SK-N-SH treated with all-trans-retinoic acid at 6 μM for 48 hours (cell line): ENCODE measurements around the gene PDE9A.

Experiments used
- ATAC-seq: fragments of 200-7000 bp; cut with Tn5 transposase; 3 replicates; pipeline ENCODE4 v1.9.1; 2020; ENCODE audit warnings: mild to moderate bottlenecking, moderate library complexity
- ARNTL ChIP-seq: fragments of 450-650 bp; formaldehyde crosslinking; IDR thresholded peaks from 2 replicates; pipeline ENCODE4 v1.5.0; 2020; ENCODE audit warnings: low read depth, mild to moderate bottlenecking, moderate library complexity, borderline replicate concordance
- BACH2 ChIP-seq: fragments of 250-450 bp; sonication (Bioruptor Pico); IDR thresholded peaks from 2 replicates; pipeline ENCODE4 v1.9.0; 2021; ENCODE audit warnings: mild to moderate bottlenecking, borderline replicate concordance
- CSDC2 ChIP-seq: fragments of 250-450 bp; sonication (Bioruptor Pico); IDR thresholded peaks from 2 replicates; pipeline ENCODE4 v1.5.0; 2020; ENCODE audit warnings: mild to moderate bottlenecking, moderate library complexity
- ESRRG ChIP-seq: fragments of 250-450 bp; sonication (Bioruptor Pico); IDR thresholded peaks from 2 replicates; pipeline ENCODE4 v1.6.1; 2021; ENCODE audit warnings: mild to moderate bottlenecking
- GLIS3 ChIP-seq: fragments of 250-450 bp; sonication (Bioruptor Pico); IDR thresholded peaks from 2 replicates; pipeline ENCODE4 v1.5.0; 2020; ENCODE audit warnings: mild to moderate bottlenecking, moderate library complexity
- ISL1 ChIP-seq: fragments of 250-450 bp; sonication (Bioruptor Pico); IDR thresholded peaks from 2 replicates; pipeline ENCODE4 v2.1.2; 2022; ENCODE audit warnings: mild to moderate bottlenecking, moderate library complexity
- OSR1 ChIP-seq: fragments of 250-450 bp; sonication (Bioruptor Pico); IDR thresholded peaks from 2 replicates; pipeline ENCODE4 v1.8.0; 2022; ENCODE audit warnings: moderate library complexity, mild to moderate bottlenecking, inconsistent platforms
- PPARA ChIP-seq: fragments of 250-450 bp; sonication (Bioruptor Pico); IDR thresholded peaks from 2 replicates; pipeline ENCODE4 v1.5.0; 2020; ENCODE audit warnings: mild to moderate bottlenecking, borderline replicate concordance
- RARB ChIP-seq: fragments of 250-450 bp; sonication (Bioruptor Pico); IDR thresholded peaks from 2 replicates; pipeline ENCODE4 v1.8.0; 2021; ENCODE audit warnings: mild to moderate bottlenecking, moderate library complexity
- SNAI2 ChIP-seq: fragments of 250-450 bp; sonication (Bioruptor Pico); IDR thresholded peaks from 2 replicates; pipeline ENCODE4 v1.5.0; 2020; ENCODE audit warnings: mild to moderate bottlenecking, moderate library complexity
- TCF4 ChIP-seq: fragments of 250-450 bp; sonication (Bioruptor Pico); IDR thresholded peaks from 2 replicates; pipeline ENCODE4 v1.8.0; 2021; ENCODE audit warnings: mild to moderate bottlenecking, moderate library complexity, borderline replicate concordance
- TOX ChIP-seq: fragments of 250-450 bp; sonication (Bioruptor Pico); IDR thresholded peaks from 2 replicates; pipeline ENCODE4 v1.8.0; 2021; ENCODE audit warnings: mild to moderate bottlenecking, moderate library complexity, borderline replicate concordance
- ZC3H10 ChIP-seq: fragments of 250-450 bp; sonication (Bioruptor Pico); IDR thresholded peaks from 2 replicates; pipeline ENCODE4 v1.5.1; 2021; ENCODE audit warnings: mild to moderate bottlenecking, moderate library complexity
- ZFP3 ChIP-seq: fragments of 250-450 bp; sonication (Bioruptor Pico); IDR thresholded peaks from 2 replicates; pipeline ENCODE4 v1.5.0; 2020; ENCODE audit warnings: mild to moderate bottlenecking, moderate library complexity
- ZFP30 ChIP-seq: fragments of 450-650 bp; formaldehyde crosslinking; IDR thresholded peaks from 2 replicates; pipeline ENCODE4 v1.5.0; 2022; ENCODE audit warnings: mild to moderate bottlenecking, moderate library complexity
- ZNF565 ChIP-seq: fragments of 450-650 bp; formaldehyde crosslinking; conservative IDR thresholded peaks from 2 replicates; pipeline ENCODE4 v1.5.0; 2020; ENCODE audit warnings: low read depth, mild to moderate bottlenecking, moderate library complexity
- ZNF70 ChIP-seq: fragments of 450-650 bp; formaldehyde crosslinking; IDR thresholded peaks from 2 replicates; pipeline ENCODE4 v1.5.0; 2020; ENCODE audit warnings: mild to moderate bottlenecking, moderate library complexity
- ZNF8 ChIP-seq: fragments of 450-650 bp; formaldehyde crosslinking; IDR thresholded peaks from 2 replicates; pipeline ENCODE4 v1.5.0; 2020; ENCODE audit warnings: mild to moderate bottlenecking, moderate library complexity
- TF ChIP-seq, protein P1 (sequence below): fragments of 250-450 bp; sonication (Bioruptor Pico); IDR thresholded peaks from 2 replicates; pipeline ENCODE4 v1.5.1; 2021; ENCODE audit warnings: mild to moderate bottlenecking, moderate library complexity
- TF ChIP-seq, protein P2 (sequence below): fragments of 250-450 bp; sonication (Bioruptor Pico); IDR thresholded peaks from 2 replicates; pipeline ENCODE4 v1.5.1; 2020; ENCODE audit warnings: low read depth, mild to moderate bottlenecking, moderate library complexity
- TF ChIP-seq, protein P3 (sequence below): fragments of 250-450 bp; sonication (Bioruptor Pico); IDR thresholded peaks from 2 replicates; pipeline ENCODE4 v1.8.0; 2020; ENCODE audit warnings: mild to moderate bottlenecking, moderate library complexity, borderline replicate concordance
- TF ChIP-seq, protein P4 (sequence below): fragments of 250-450 bp; sonication (Bioruptor Pico); IDR thresholded peaks from 2 replicates; pipeline ENCODE4 v1.5.0; 2020; ENCODE audit warnings: mild to moderate bottlenecking, moderate library complexity
- TF ChIP-seq, protein P5 (sequence below): fragments of 250-450 bp; sonication (Bioruptor Pico); IDR thresholded peaks from 2 replicates; pipeline ENCODE4 v1.8.0; 2021; ENCODE audit warnings: low read depth, mild to moderate bottlenecking, moderate library complexity, borderline replicate concordance

The PDE9A gene

DNA sequence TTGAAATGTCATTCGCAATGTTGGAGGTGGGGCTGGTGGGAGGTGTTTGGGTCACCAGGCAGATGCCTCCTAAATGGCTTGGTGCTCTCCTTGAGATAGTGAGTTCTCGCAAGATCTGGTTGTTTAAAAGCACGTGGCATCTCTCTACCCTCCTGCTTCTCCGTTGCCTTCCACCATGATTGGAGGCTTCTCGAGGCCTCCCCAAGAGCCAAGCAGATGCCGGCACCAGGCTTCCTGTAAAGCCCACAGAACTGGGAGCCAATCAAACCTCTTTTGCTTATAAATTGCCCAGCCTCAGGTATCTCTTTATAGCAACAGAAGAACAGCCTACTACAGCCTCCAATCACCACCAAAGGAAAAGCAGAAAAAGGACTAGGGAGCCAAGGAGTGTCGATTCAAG lies 80.5 kb downstream of the PDE9A start:
- TF ChIP-seq ZFP30 (CRISPR knock-in tag) (no peak), RARB (CRISPR knock-in tag) (no peak), ESRRG (CRISPR knock-in tag) (no peak), GLIS3 (no peak), ARNTL (CRISPR knock-in tag) (no peak), ZNF8 (CRISPR knock-in tag) (no peak), OSR1 (no peak), BACH2 (no peak), CSDC2 (CRISPR knock-in tag) (no peak), ZNF565 (no peak)
- TF ChIP-seq, protein P1, sequence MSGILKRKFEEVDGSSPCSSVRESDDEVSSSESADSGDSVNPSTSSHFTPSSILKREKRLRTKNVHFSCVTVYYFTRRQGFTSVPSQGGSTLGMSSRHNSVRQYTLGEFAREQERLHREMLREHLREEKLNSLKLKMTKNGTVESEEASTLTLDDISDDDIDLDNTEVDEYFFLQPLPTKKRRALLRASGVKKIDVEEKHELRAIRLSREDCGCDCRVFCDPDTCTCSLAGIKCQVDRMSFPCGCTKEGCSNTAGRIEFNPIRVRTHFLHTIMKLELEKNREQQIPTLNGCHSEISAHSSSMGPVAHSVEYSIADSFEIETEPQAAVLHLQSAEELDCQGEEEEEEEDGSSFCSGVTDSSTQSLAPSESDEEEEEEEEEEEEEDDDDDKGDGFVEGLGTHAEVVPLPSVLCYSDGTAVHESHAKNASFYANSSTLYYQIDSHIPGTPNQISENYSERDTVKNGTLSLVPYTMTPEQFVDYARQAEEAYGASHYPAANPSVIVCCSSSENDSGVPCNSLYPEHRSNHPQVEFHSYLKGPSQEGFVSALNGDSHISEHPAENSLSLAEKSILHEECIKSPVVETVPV (CRISPR knock-in tag) = no peak
- TF ChIP-seq, protein P2, sequence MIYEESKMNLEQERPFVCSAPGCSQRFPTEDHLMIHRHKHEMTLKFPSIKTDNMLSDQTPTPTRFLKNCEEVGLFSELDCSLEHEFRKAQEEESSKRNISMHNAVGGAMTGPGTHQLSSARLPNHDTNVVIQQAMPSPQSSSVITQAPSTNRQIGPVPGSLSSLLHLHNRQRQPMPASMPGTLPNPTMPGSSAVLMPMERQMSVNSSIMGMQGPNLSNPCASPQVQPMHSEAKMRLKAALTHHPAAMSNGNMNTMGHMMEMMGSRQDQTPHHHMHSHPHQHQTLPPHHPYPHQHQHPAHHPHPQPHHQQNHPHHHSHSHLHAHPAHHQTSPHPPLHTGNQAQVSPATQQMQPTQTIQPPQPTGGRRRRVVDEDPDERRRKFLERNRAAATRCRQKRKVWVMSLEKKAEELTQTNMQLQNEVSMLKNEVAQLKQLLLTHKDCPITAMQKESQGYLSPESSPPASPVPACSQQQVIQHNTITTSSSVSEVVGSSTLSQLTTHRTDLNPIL (CRISPR knock-in tag) = no peak
- TF ChIP-seq, protein P3, sequence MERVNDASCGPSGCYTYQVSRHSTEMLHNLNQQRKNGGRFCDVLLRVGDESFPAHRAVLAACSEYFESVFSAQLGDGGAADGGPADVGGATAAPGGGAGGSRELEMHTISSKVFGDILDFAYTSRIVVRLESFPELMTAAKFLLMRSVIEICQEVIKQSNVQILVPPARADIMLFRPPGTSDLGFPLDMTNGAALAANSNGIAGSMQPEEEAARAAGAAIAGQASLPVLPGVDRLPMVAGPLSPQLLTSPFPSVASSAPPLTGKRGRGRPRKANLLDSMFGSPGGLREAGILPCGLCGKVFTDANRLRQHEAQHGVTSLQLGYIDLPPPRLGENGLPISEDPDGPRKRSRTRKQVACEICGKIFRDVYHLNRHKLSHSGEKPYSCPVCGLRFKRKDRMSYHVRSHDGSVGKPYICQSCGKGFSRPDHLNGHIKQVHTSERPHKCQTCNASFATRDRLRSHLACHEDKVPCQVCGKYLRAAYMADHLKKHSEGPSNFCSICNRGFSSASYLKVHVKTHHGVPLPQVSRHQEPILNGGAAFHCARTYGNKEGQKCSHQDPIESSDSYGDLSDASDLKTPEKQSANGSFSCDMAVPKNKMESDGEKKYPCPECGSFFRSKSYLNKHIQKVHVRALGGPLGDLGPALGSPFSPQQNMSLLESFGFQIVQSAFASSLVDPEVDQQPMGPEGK (CRISPR knock-in tag) = no peak
- TF ChIP-seq, protein P4, sequence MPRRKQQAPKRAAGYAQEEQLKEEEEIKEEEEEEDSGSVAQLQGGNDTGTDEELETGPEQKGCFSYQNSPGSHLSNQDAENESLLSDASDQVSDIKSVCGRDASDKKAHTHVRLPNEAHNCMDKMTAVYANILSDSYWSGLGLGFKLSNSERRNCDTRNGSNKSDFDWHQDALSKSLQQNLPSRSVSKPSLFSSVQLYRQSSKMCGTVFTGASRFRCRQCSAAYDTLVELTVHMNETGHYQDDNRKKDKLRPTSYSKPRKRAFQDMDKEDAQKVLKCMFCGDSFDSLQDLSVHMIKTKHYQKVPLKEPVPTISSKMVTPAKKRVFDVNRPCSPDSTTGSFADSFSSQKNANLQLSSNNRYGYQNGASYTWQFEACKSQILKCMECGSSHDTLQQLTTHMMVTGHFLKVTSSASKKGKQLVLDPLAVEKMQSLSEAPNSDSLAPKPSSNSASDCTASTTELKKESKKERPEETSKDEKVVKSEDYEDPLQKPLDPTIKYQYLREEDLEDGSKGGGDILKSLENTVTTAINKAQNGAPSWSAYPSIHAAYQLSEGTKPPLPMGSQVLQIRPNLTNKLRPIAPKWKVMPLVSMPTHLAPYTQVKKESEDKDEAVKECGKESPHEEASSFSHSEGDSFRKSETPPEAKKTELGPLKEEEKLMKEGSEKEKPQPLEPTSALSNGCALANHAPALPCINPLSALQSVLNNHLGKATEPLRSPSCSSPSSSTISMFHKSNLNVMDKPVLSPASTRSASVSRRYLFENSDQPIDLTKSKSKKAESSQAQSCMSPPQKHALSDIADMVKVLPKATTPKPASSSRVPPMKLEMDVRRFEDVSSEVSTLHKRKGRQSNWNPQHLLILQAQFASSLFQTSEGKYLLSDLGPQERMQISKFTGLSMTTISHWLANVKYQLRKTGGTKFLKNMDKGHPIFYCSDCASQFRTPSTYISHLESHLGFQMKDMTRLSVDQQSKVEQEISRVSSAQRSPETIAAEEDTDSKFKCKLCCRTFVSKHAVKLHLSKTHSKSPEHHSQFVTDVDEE = no peak
- TF ChIP-seq, protein P5, sequence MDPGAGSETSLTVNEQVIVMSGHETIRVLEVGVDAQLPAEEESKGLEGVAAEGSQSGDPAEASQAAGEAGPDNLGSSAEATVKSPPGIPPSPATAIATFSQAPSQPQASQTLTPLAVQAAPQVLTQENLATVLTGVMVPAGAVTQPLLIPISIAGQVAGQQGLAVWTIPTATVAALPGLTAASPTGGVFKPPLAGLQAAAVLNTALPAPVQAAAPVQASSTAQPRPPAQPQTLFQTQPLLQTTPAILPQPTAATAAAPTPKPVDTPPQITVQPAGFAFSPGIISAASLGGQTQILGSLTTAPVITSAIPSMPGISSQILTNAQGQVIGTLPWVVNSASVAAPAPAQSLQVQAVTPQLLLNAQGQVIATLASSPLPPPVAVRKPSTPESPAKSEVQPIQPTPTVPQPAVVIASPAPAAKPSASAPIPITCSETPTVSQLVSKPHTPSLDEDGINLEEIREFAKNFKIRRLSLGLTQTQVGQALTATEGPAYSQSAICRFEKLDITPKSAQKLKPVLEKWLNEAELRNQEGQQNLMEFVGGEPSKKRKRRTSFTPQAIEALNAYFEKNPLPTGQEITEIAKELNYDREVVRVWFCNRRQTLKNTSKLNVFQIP (CRISPR knock-in tag) = no peak
- no peak for ATAC-seq

DNA sequence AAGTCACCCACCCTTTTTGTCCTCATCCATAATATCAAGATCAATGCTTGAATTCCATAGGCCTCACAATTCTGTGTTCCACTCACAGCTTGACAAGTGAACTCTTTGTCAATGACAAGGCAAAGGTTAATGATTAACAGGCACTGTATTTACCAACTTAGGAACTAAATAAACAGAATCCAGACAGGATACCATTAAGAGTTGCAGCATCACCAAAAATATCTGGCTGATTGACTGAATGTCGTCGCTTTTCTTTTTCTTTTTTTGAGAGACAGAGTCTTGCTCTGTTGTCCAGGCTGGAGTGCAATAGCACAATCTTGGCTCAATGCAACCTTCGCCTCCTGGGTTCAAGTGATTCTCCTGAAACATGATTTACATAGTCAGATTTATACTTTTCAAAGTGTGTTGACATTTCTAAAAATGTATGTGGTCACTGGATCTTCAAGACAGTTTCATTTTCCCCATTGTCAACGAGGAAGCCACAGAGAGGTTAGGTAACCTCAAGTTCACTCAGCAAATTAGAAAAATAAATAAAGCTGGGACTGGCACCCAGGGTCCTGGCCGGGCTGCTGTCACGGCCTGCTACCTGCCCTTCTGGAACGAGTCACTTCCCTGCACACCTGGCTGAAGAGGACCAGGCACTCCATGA lies 81.0 kb downstream of the PDE9A start:
- no peak for TF ChIP-seq CSDC2 (CRISPR knock-in tag)
- no peak for TF ChIP-seq TCF4
- no peak for TF ChIP-seq ZFP3 (CRISPR knock-in tag)
- no peak for TF ChIP-seq ESRRG (CRISPR knock-in tag)
- TF ChIP-seq ARNTL (CRISPR knock-in tag) = no peak
- no peak for TF ChIP-seq PPARA (CRISPR knock-in tag)
- TF ChIP-seq OSR1 = no peak
- no peak for TF ChIP-seq GLIS3
- no peak for TF ChIP-seq ZFP30 (CRISPR knock-in tag)
- no peak for ATAC-seq

DNA sequence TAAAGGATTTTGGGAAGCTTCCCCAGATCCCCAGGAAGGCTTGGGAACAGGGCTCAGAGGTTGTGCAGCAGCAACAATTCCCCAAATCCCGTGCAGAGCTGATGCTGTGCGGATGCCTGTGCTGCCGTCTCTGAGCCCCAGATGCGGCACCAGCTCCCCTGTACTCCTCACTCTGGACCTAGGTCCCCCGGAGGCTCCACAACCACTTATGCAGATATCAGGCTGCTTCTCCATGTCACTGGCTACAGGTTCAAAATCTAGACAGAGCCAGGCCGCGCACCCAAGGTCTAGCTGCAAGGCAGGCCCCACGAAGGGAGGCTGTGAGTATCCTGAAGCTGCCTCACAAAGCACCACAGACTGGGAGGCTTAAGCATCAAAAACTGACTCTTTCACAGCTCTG lies 81.6 kb downstream of the PDE9A start:
- ATAC-seq = no peak
- no peak for TF ChIP-seq GLIS3
- no peak for TF ChIP-seq BACH2
- TF ChIP-seq CSDC2 (CRISPR knock-in tag) = no peak
- no peak for TF ChIP-seq TOX (CRISPR knock-in tag)
- TF ChIP-seq RARB (CRISPR knock-in tag) = no peak
- no peak for TF ChIP-seq ESRRG (CRISPR knock-in tag)
- TF ChIP-seq ZFP30 (CRISPR knock-in tag) = no peak
- no peak for TF ChIP-seq ZFP3 (CRISPR knock-in tag)
- no peak for TF ChIP-seq PPARA (CRISPR knock-in tag)
- TF ChIP-seq, protein P4 = no peak
- no peak for TF ChIP-seq ISL1
- no peak for TF ChIP-seq ZC3H10 (CRISPR knock-in tag)
- no peak for TF ChIP-seq TCF4
- TF ChIP-seq SNAI2 (CRISPR knock-in tag) = no peak
- no peak for TF ChIP-seq ZNF565
- TF ChIP-seq OSR1 = no peak
- TF ChIP-seq ZNF70 (CRISPR knock-in tag) = no peak
- no peak for TF ChIP-seq ZNF8 (CRISPR knock-in tag)
- TF ChIP-seq, protein P1 (CRISPR knock-in tag) = no peak
